ENCODE data around the gene CCNY.
"Not testable (repeated sequence)": the region's sequence is repeated elsewhere in the genome, so short reads cannot be mapped to it uniquely, and the experiment has no call there.

CCNY gene

DNA sequence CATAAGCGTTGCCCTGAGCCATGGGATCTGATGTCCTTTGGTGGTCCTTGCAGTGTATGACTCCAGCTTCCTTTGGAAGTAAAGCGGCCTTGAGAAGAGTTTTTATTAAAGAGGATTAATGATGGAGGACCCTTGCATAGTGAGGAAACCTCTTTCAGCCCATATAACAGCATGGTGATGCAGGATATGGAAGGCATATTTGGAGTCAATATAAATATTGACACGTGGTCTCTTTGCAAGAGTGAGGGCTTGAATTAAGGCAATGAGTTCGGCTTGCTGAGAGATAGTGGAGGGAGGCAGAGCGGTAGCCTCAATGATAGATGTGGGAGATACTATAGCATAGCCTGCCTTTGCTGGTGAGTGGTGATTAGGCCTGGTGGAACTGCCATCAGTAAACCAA is 67.2 kb downstream of the CCNY start:
- not testable (repeated sequence) for H3K9me3 ChIP-seq (ENCODE audit: control insufficient read depth, low read length); H2BK15ac ChIP-seq (ENCODE audit: low read depth, poor library complexity, severe bottlenecking); H3K14ac ChIP-seq (ENCODE audit: low read length in 2 of 2); H3K4me1 ChIP-seq (ENCODE audit: control insufficient read depth, insufficient read depth, low read depth, low read length); H3K4me2 ChIP-seq (ENCODE audit: low read length, poor library complexity, severe bottlenecking); H3K4me3 ChIP-seq (ENCODE audit: insufficient read depth in 1 of 2, low read depth in 1 of 2, low read length in 2 of 2); H2BK5ac ChIP-seq (ENCODE audit: low read depth, low read length, poor library complexity, severe bottlenecking); H2BK120ac ChIP-seq (ENCODE audit: low read depth, low read length); H3K18ac ChIP-seq (ENCODE audit: low read depth in 1 of 2, low read length in 2 of 2); H4K8ac ChIP-seq (ENCODE audit: low read length); H3K4ac ChIP-seq (ENCODE audit: low read depth in 1 of 2, low read length in 2 of 2); H2AFZ ChIP-seq (ENCODE audit: low read depth, low read length); DNase-seq; H3K27me3 ChIP-seq (ENCODE audit: control insufficient read depth in 1 of 2, insufficient read depth in 1 of 2, low read length in 2 of 2); H3K27ac ChIP-seq (ENCODE audit: low read length, poor library complexity, severe bottlenecking); H4K91ac ChIP-seq (ENCODE audit: low read length); H3K9ac ChIP-seq (ENCODE audit: low read length); H3K23ac ChIP-seq (ENCODE audit: low read length in 2 of 2); H3K36me3 ChIP-seq (ENCODE audit: control insufficient read depth in 1 of 2, insufficient read depth in 2 of 2, low read depth in 1 of 2, low read length in 2 of 2); H2BK12ac ChIP-seq (ENCODE audit: low read length in 2 of 2); H2AK5ac ChIP-seq (ENCODE audit: low read length, severe bottlenecking)
- WGBS = 98% methylated on average over 5 of the region's 5 CpGs
- H3K79me1 ChIP-seq (replicated peaks; ENCODE audit: low read length, poor library complexity, severe bottlenecking) = peaks cover 23% of the 10 kb centered on the region

DNA sequence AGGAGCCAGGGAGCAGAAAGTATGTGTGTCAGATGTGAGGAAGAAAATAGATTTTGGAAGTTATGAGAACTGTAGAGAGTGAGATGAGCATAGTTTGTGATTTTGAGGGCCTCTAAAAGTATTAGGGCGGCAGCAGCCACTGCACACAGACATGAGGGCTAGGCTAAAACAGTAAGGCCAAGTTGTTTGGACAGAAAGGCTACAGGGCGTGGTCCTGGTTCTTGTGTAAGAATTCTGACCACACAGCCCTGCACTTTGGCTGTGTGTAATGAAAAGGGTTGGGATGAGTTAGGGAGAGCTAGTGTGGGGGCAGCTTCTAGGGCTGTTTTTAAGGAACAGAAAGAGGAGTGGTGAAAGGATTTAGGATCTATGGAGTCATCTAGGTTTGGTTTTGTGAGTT is 67.8 kb downstream of the CCNY start:
- H3K79me1 ChIP-seq (replicated peaks; ENCODE audit: low read length, poor library complexity, severe bottlenecking) = peaks cover 23% of the 10 kb centered on the region
- not testable (repeated sequence) for H3K4me1 ChIP-seq (ENCODE audit: control insufficient read depth, insufficient read depth, low read depth, low read length); H3K18ac ChIP-seq (ENCODE audit: low read depth in 1 of 2, low read length in 2 of 2); H3K23ac ChIP-seq (ENCODE audit: low read length in 2 of 2); H2AFZ ChIP-seq (ENCODE audit: low read depth, low read length); H2AK5ac ChIP-seq (ENCODE audit: low read length, severe bottlenecking); H4K8ac ChIP-seq (ENCODE audit: low read length); H2BK5ac ChIP-seq (ENCODE audit: low read depth, low read length, poor library complexity, severe bottlenecking); DNase-seq; H3K27me3 ChIP-seq (ENCODE audit: control insufficient read depth in 1 of 2, insufficient read depth in 1 of 2, low read length in 2 of 2); H2BK12ac ChIP-seq (ENCODE audit: low read length in 2 of 2); H2BK120ac ChIP-seq (ENCODE audit: low read depth, low read length); H3K4ac ChIP-seq (ENCODE audit: low read depth in 1 of 2, low read length in 2 of 2); H3K27ac ChIP-seq (ENCODE audit: low read length, poor library complexity, severe bottlenecking); H3K9me3 ChIP-seq (ENCODE audit: control insufficient read depth, low read length); H4K91ac ChIP-seq (ENCODE audit: low read length); H3K14ac ChIP-seq (ENCODE audit: low read length in 2 of 2); H2BK15ac ChIP-seq (ENCODE audit: low read depth, poor library complexity, severe bottlenecking); H3K36me3 ChIP-seq (ENCODE audit: control insufficient read depth in 1 of 2, insufficient read depth in 2 of 2, low read depth in 1 of 2, low read length in 2 of 2); H3K4me2 ChIP-seq (ENCODE audit: low read length, poor library complexity, severe bottlenecking)
- peak overlapping the region in 1 of 2 experiments; percentile 24 for H3K4me3 ChIP-seq (ENCODE audit: insufficient read depth in 1 of 2, low read depth in 1 of 2, low read length in 2 of 2)
- H3K9ac ChIP-seq (ENCODE audit: low read length) = peak overlapping the region; percentile 60
- 90% methylated on average over 2 of the region's 2 CpGs for WGBS

DNA sequence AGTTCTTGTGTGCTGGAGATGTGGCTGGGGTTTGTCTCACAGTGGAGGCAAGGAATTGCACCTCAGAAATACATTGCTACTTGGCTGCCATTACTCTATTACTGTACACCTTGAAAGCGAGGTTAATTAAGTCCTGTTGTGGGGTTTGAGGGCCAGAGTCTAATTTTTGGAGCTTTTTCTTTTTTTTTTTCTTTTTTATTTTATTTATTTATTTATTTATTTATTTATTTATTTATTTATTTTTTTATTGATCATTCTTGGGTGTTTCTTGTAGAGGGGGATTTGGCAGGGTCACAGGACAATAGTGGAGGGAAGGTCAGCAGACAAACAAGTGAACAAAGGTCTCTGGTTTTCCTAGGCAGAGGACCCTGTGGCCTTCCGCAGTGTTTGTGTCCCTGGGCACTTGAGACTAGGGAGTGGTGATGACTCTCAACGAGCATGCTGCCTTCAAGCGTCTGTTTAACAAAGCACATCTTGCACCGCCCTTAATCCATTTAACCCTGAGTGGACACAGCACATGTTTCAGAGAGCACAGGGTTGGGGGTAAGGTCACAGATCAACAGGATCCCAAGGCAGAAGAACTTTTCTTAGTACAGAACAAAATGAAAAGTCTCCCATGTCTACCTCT is 69.8 kb downstream of the CCNY start:
- not testable (repeated sequence) for H3K27ac ChIP-seq (ENCODE audit: low read length, poor library complexity, severe bottlenecking); H3K4ac ChIP-seq (ENCODE audit: low read depth in 1 of 2, low read length in 2 of 2); H3K9me3 ChIP-seq (ENCODE audit: control insufficient read depth, low read length); H2AFZ ChIP-seq (ENCODE audit: low read depth, low read length); H3K36me3 ChIP-seq (ENCODE audit: control insufficient read depth in 1 of 2, insufficient read depth in 2 of 2, low read depth in 1 of 2, low read length in 2 of 2); H3K18ac ChIP-seq (ENCODE audit: low read depth in 1 of 2, low read length in 2 of 2); H2BK120ac ChIP-seq (ENCODE audit: low read depth, low read length); H2AK5ac ChIP-seq (ENCODE audit: low read length, severe bottlenecking); H3K27me3 ChIP-seq (ENCODE audit: control insufficient read depth in 1 of 2, insufficient read depth in 1 of 2, low read length in 2 of 2); H3K9ac ChIP-seq (ENCODE audit: low read length); H2BK5ac ChIP-seq (ENCODE audit: low read depth, low read length, poor library complexity, severe bottlenecking); H3K4me1 ChIP-seq (ENCODE audit: control insufficient read depth, insufficient read depth, low read depth, low read length); DNase-seq; H2BK15ac ChIP-seq (ENCODE audit: low read depth, poor library complexity, severe bottlenecking); H3K4me3 ChIP-seq (ENCODE audit: insufficient read depth in 1 of 2, low read depth in 1 of 2, low read length in 2 of 2); H3K4me2 ChIP-seq (ENCODE audit: low read length, poor library complexity, severe bottlenecking); H3K14ac ChIP-seq (ENCODE audit: low read length in 2 of 2); H3K23ac ChIP-seq (ENCODE audit: low read length in 2 of 2); H4K91ac ChIP-seq (ENCODE audit: low read length); H4K8ac ChIP-seq (ENCODE audit: low read length); H2BK12ac ChIP-seq (ENCODE audit: low read length in 2 of 2)
- no CpG with 5 or more reads among the region's 5 CpGs for WGBS
- H3K79me1 ChIP-seq (replicated peaks; ENCODE audit: low read length, poor library complexity, severe bottlenecking) = peaks cover 16% of the 10 kb centered on the region

DNA sequence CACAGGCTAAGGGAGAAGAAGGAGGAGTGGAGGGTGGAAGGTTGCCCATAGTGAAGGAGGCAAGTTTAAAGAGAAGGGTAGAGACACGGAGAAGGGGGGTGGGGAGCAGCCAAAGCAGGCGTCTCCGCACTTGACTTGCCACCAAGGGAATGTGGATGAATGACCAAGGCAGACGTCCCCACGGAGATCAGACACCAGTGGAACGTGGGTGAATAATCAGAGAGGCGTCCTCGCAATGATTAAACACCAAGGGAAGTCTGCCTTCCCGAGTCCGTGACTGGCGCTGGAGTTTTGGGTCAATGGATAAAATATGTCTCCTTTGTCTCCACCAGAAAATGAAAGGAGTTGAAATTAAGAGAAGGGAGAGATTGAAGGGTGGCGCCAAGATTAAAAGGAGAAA is 71.4 kb downstream of the CCNY start:
- H3K4me1 ChIP-seq (ENCODE audit: control insufficient read depth, insufficient read depth, low read depth, low read length) = peaks cover 11% of the 10 kb centered on the region
- not testable (repeated sequence) for H4K8ac ChIP-seq (ENCODE audit: low read length); H3K4ac ChIP-seq (ENCODE audit: low read depth in 1 of 2, low read length in 2 of 2); H3K27ac ChIP-seq (ENCODE audit: low read length, poor library complexity, severe bottlenecking); H3K36me3 ChIP-seq (ENCODE audit: control insufficient read depth in 1 of 2, insufficient read depth in 2 of 2, low read depth in 1 of 2, low read length in 2 of 2); H2BK120ac ChIP-seq (ENCODE audit: low read depth, low read length); H3K4me3 ChIP-seq (ENCODE audit: insufficient read depth in 1 of 2, low read depth in 1 of 2, low read length in 2 of 2); H2BK15ac ChIP-seq (ENCODE audit: low read depth, poor library complexity, severe bottlenecking); H3K9ac ChIP-seq (ENCODE audit: low read length); H2BK12ac ChIP-seq (ENCODE audit: low read length in 2 of 2); H3K18ac ChIP-seq (ENCODE audit: low read depth in 1 of 2, low read length in 2 of 2); H3K23ac ChIP-seq (ENCODE audit: low read length in 2 of 2); H3K14ac ChIP-seq (ENCODE audit: low read length in 2 of 2); H2AFZ ChIP-seq (ENCODE audit: low read depth, low read length); H3K4me2 ChIP-seq (ENCODE audit: low read length, poor library complexity, severe bottlenecking); DNase-seq; H3K9me3 ChIP-seq (ENCODE audit: control insufficient read depth, low read length); H4K91ac ChIP-seq (ENCODE audit: low read length); H2BK5ac ChIP-seq (ENCODE audit: low read depth, low read length, poor library complexity, severe bottlenecking); H2AK5ac ChIP-seq (ENCODE audit: low read length, severe bottlenecking); H3K27me3 ChIP-seq (ENCODE audit: control insufficient read depth in 1 of 2, insufficient read depth in 1 of 2, low read length in 2 of 2)
- 89% methylated on average over 12 of the region's 12 CpGs for WGBS
- peaks cover 16% of the 10 kb centered on the region for H3K79me1 ChIP-seq (replicated peaks; ENCODE audit: low read length, poor library complexity, severe bottlenecking)
